Peyer's patch (tissue), 4 donors: ENCODE measurements around the gene METRNL.

Experiments
- POLR2A ChIP-seq, 2 donors: fragments of 450-650 bp; IDR thresholded peaks; one replicate each; pipeline ENCODE4 v1.5.1; 2017; ENCODE audit warnings: antibody characterized with exemption in 2 of 2, mild to moderate bottlenecking in 2 of 2, moderate library complexity in 2 of 2
- TF ChIP-seq, protein P1 (sequence below), 6 experiments: fragments of 450-650 bp in 4 of 6; fragments of 200-600 bp in 2 of 6; sonication (generic) in 1 of 6; IDR thresholded peaks; one replicate each; pipeline ENCODE4 v1.5.1; 2017 to 2019; ENCODE audit warnings: antibody characterized with exemption in 6 of 6, mild to moderate bottlenecking in 3 of 6, moderate library complexity in 1 of 6

DNA sequence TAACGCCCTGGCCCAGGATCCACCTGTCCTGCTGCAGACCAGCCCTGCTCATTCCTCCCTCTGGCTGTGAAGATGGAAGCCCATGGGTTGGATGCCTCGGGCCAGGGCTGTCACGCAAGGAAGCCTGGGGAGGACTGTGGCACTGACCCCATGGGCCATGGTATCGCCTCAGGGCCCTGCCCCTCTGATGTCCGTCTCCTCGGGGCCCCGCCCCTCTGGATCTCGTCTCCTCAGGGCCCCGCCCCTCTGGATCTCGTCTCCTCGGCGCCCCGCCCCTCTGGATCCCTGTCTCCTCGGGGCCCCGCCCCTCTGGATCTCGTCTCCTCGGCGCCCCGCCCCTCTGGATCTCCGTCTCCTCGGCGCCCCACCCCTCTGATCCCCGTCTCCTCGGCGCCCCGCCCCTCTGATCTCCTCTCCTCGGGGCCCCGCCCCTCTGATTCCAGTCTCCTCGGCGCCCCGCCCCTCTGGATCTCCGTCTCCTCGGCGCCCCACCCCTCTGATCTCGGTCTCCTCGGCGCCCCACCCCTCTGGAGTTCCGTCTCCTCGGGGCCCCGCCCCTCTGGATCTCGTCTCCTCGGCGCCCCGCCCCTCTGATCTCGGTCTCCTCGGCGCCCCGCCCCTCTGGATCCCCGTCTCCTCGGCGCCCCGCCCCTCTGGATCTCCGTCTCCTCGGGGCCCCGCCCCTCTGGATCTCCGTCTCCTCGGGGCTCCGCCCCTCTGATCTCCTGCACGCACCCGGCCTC lies 24.0 kb downstream of the METRNL start:
- TF ChIP-seq, protein P1, sequence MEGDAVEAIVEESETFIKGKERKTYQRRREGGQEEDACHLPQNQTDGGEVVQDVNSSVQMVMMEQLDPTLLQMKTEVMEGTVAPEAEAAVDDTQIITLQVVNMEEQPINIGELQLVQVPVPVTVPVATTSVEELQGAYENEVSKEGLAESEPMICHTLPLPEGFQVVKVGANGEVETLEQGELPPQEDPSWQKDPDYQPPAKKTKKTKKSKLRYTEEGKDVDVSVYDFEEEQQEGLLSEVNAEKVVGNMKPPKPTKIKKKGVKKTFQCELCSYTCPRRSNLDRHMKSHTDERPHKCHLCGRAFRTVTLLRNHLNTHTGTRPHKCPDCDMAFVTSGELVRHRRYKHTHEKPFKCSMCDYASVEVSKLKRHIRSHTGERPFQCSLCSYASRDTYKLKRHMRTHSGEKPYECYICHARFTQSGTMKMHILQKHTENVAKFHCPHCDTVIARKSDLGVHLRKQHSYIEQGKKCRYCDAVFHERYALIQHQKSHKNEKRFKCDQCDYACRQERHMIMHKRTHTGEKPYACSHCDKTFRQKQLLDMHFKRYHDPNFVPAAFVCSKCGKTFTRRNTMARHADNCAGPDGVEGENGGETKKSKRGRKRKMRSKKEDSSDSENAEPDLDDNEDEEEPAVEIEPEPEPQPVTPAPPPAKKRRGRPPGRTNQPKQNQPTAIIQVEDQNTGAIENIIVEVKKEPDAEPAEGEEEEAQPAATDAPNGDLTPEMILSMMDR (IDR thresholded peaks at IDR 0.05) = peak in 1 of 6 experiments; percentile 11
- peak in 1 of 2 donors; percentile 17 for TF ChIP-seq POLR2A (IDR thresholded peaks at IDR 0.05)
